Parathyroid adenoma (tissue), 2 donors: Measurements from ENCODE around the gene ISLR.

Experiments used
- H2AFZ ChIP-seq: fragments of 300-600 bp; sonication (generic); one replicate; pipeline ENCODE4 v1.7.0; 2017; ENCODE audit warnings: antibody characterized with exemption, mild to moderate bottlenecking
- H3K27ac ChIP-seq: fragments of 300-600 bp; sonication (generic); one replicate; pipeline ENCODE4 v1.7.0; 2017
- H3K27me3 ChIP-seq: fragments of 300-600 bp; sonication (generic); one replicate; pipeline ENCODE4 v1.7.0; 2017; ENCODE audit warnings: low read length; ENCODE audit not compliant: control insufficient read depth, insufficient read depth
- H3K36me3 ChIP-seq: fragments of 300-600 bp; sonication (generic); one replicate; pipeline ENCODE4 v1.7.0; 2017; ENCODE audit warnings: low read length; ENCODE audit not compliant: control insufficient read depth, insufficient read depth
- H3K4me1 ChIP-seq: fragments of 300-600 bp; sonication (generic); one replicate; pipeline ENCODE4 v1.7.0; 2017; ENCODE audit warnings: control low read depth
- H3K4me2 ChIP-seq: fragments of 300-600 bp; sonication (generic); one replicate; pipeline ENCODE4 v1.7.0; 2017; ENCODE audit warnings: low read length
- H3K4me3 ChIP-seq: fragments of 300-600 bp; sonication (generic); one replicate; pipeline ENCODE4 v1.7.0; 2017; ENCODE audit warnings: low read depth, low read length
- H3K79me2 ChIP-seq: fragments of 300-600 bp; sonication (generic); one replicate; pipeline ENCODE4 v1.7.0; 2017; ENCODE audit warnings: control low read depth
- H3K9ac ChIP-seq: fragments of 300-600 bp; sonication (generic); one replicate; pipeline ENCODE4 v1.7.0; 2017; ENCODE audit warnings: mild to moderate bottlenecking
- H3K9me3 ChIP-seq: fragments of 300-600 bp; sonication (generic); one replicate; pipeline ENCODE4 v1.7.0; 2017; ENCODE audit warnings: low read length; ENCODE audit not compliant: control insufficient read depth
- CTCF ChIP-seq: fragments of 300-600 bp; sonication (generic); IDR thresholded peaks from one replicate; pipeline ENCODE4 v1.7.0; 2017; ENCODE audit warnings: antibody characterized with exemption, mild to moderate bottlenecking
- donor health status: primary hyperparathyroidism.

Gene ISLR

GRCh38 chr15:74178326-74179100 lies 5.0 kb downstream of the ISLR start:
- H3K79me2 ChIP-seq = no peaks in the 10 kb centered on the region
- H3K4me1 ChIP-seq = no peaks in the 10 kb centered on the region
- H3K36me3 ChIP-seq = no peaks in the 10 kb centered on the region
- no peaks in the 10 kb centered on the region for H3K9me3 ChIP-seq
- no peak overlapping the region for H2AFZ ChIP-seq
- H3K4me3 ChIP-seq = no peak overlapping the region
- TF ChIP-seq CTCF = no peak
- H3K27ac ChIP-seq = no peak overlapping the region
- H3K9ac ChIP-seq = no peak overlapping the region
- H3K27me3 ChIP-seq = no peaks in the 10 kb centered on the region
- H3K4me2 ChIP-seq = no peak overlapping the region

GRCh38 chr15:74179101-74179841 lies 5.8 kb downstream of the ISLR start:
- H3K9ac ChIP-seq = no peak overlapping the region
- TF ChIP-seq CTCF = no peak
- H3K4me3 ChIP-seq = no peak overlapping the region
- H3K36me3 ChIP-seq = no peaks in the 10 kb centered on the region
- H3K4me2 ChIP-seq = no peak overlapping the region
- H3K27me3 ChIP-seq = no peaks in the 10 kb centered on the region
- H2AFZ ChIP-seq = no peak overlapping the region
- no peaks in the 10 kb centered on the region for H3K9me3 ChIP-seq
- H3K79me2 ChIP-seq = no peaks in the 10 kb centered on the region
- no peaks in the 10 kb centered on the region for H3K4me1 ChIP-seq
- H3K27ac ChIP-seq = no peak overlapping the region

GRCh38 chr15:74179983-74180880 lies 6.7 kb downstream of the ISLR start:
- Histone ChIP-seq H3K9me3 (no peaks in the 10 kb centered on the region), H3K4me2 (no peak overlapping the region), H3K4me1 (no peaks in the 10 kb centered on the region), H3K27me3 (no peaks in the 10 kb centered on the region), H3K36me3 (no peaks in the 10 kb centered on the region), H3K27ac (no peak overlapping the region), H2AFZ (no peak overlapping the region), H3K9ac (no peak overlapping the region), H3K4me3 (no peak overlapping the region), H3K79me2 (no peaks in the 10 kb centered on the region)
- TF ChIP-seq CTCF = no peak

- Histone ChIP-seq H3K4me3 (no peak overlapping the region), H3K27me3 (no peaks in the 10 kb centered on the region), H2AFZ (no peak overlapping the region), H3K4me1 (no peaks in the 10 kb centered on the region), H3K9me3 (no peaks in the 10 kb centered on the region), H3K27ac (no peak overlapping the region), H3K36me3 (no peaks in the 10 kb centered on the region), H3K79me2 (no peaks in the 10 kb centered on the region), H3K9ac (no peak overlapping the region), H3K4me2 (no peak overlapping the region)
- no peak for TF ChIP-seq CTCF
Observed at GRCh38 chr15:74180881-74181602, 7.5 kb downstream of the ISLR start.
